H1 (cell line): ENCODE results near the gene NMRK2. TPM values are rescaled to one million over a fixed set of nuclear protein-coding genes. Genes with fewer than 3 reads are reported as not detected.

Experiments used
- CTCF ChIA-PET: fragments of 300-600 bp; sonication (Branson Sonifier 250); formaldehyde crosslinking; loops from one replicate; lab custom pipeline; 2021; ENCODE audit not compliant: partially characterized antibody; lab: Charles Lee
- POLR2A ChIA-PET: fragments of 300-600 bp; sonication (Branson Sonifier 250); formaldehyde crosslinking; loops from one replicate; lab custom pipeline; 2021; ENCODE audit warnings: inconsistent platforms; ENCODE audit not compliant: partially characterized antibody; lab: Charles Lee
- DNase-seq, 2 experiments: peaks; one replicate each; pipeline versions ENCODE4 v3.0.0 to v3.0.0-alpha.2; 2010 to 2022; ENCODE audit warnings: low spot score in 2 of 2, low read depth in 1 of 2, mixed read lengths in 1 of 2
- FAIRE-seq: peaks from 2 replicates; lab custom pipeline; 2011; peaks lifted over from hg19 to GRCh38; lab: Jason Lieb, UNC
- H2AFZ ChIP-seq: 2 replicates; pipeline ENCODE4 v1.8.1; 2012; ENCODE audit warnings: low read length, inconsistent platforms
- H2AK5ac ChIP-seq: 2 replicates; pipeline ENCODE4 v1.6.1; 2013; ENCODE audit warnings: low read depth, low read length
- H2BK120ac ChIP-seq: replicated peaks from 2 replicates; pipeline ENCODE3; 2013; ENCODE audit warnings: low read depth, low read length, inconsistent platforms
- H2BK12ac ChIP-seq: 2 replicates; pipeline ENCODE4 v1.6.1; 2013; ENCODE audit warnings: low read depth, low read length
- H2BK15ac ChIP-seq: 2 replicates; pipeline ENCODE4 v1.6.1; 2013; ENCODE audit warnings: low read length
- H2BK20ac ChIP-seq: 2 replicates; pipeline ENCODE4 v1.6.1; 2013; ENCODE audit warnings: low read length
- H2BK5ac ChIP-seq: 2 replicates; pipeline ENCODE4 v1.6.1; 2013; ENCODE audit warnings: low read depth, low read length
- H3K14ac ChIP-seq: 2 replicates; pipeline ENCODE4 v1.6.1; 2013; ENCODE audit warnings: inconsistent platforms; ENCODE audit not compliant: insufficient read length
- H3K18ac ChIP-seq: 2 replicates; pipeline ENCODE4 v1.6.1; 2013; ENCODE audit warnings: low read length; ENCODE audit errors: extremely low read depth
- H3K23ac ChIP-seq: 2 replicates; pipeline ENCODE4 v1.6.1; 2013; ENCODE audit warnings: inconsistent platforms; ENCODE audit not compliant: insufficient read length
- H3K23me2 ChIP-seq: 2 replicates; pipeline ENCODE4 v1.6.1; 2013; ENCODE audit warnings: low read depth, low read length
- H3K27ac ChIP-seq: 2 replicates; pipeline ENCODE4 v1.6.1; 2011; ENCODE audit warnings: low read depth, low read length, inconsistent platforms
- H3K27me3 ChIP-seq, 4 experiments: replicated peaks in 1 of 4; 1 replicate in 1 of 4; 2 replicates in 3 of 4; pipeline versions ENCODE4 v1.6.1 to v1.8.1; 2011 to 2013; ENCODE audit warnings: low read length in 3 of 4, mild to moderate bottlenecking in 3 of 4, inconsistent platforms in 2 of 4, mixed read lengths in 2 of 4, moderate library complexity in 1 of 4; ENCODE audit not compliant: control insufficient read depth in 3 of 4, insufficient read depth in 3 of 4; ENCODE audit errors: extremely low read depth in 1 of 4
- H3K36me3 ChIP-seq, 4 experiments: 2 replicates each; pipeline versions ENCODE4 v1.6.1 to v1.8.1; 2011 to 2013; ENCODE audit warnings: mild to moderate bottlenecking in 4 of 4, low read length in 3 of 4, moderate library complexity in 2 of 4, control low read depth in 1 of 4, inconsistent platforms in 1 of 4; ENCODE audit not compliant: insufficient read depth in 4 of 4, control insufficient read depth in 2 of 4
- H3K4ac ChIP-seq: replicated peaks from 2 replicates; pipeline ENCODE3; 2013; ENCODE audit warnings: low read length, low read depth, mixed read lengths, inconsistent platforms; ENCODE audit not compliant: insufficient read length
- H3K4me1 ChIP-seq, 4 experiments: replicated peaks in 1 of 4; 1 replicate in 1 of 4; 2 replicates in 3 of 4; pipeline versions ENCODE4 v1.6.1 to v1.8.1; 2011 to 2013; ENCODE audit warnings: low read length in 3 of 4, inconsistent platforms in 2 of 4, mixed read lengths in 1 of 4; ENCODE audit not compliant: insufficient read depth in 4 of 4, control insufficient read depth in 3 of 4
- H3K4me2 ChIP-seq, 2 experiments: 2 replicates each; pipeline versions ENCODE4 v1.6.1 to v1.8.1; 2011 to 2013; ENCODE audit warnings: low read depth in 2 of 2, low read length in 2 of 2, control low read depth in 1 of 2, inconsistent platforms in 1 of 2, mild to moderate bottlenecking in 1 of 2; ENCODE audit not compliant: insufficient read depth in 1 of 2
- H3K4me3 ChIP-seq, 4 experiments: fragments of 200-600, 300-600 bp in 1 of 4; sonication (generic), shearing (Covaris generic), sonication (Bioruptor Twin) in 1 of 4; 2 replicates each; pipeline versions ENCODE4 v1.5.1 to v1.8.1; 2011 to 2016; ENCODE audit warnings: low read length in 4 of 4, low read depth in 3 of 4, control low read depth in 2 of 4, inconsistent platforms in 2 of 4, mild to moderate bottlenecking in 2 of 4, mixed read lengths in 1 of 4, moderate library complexity in 1 of 4; ENCODE audit not compliant: insufficient read depth in 2 of 4; ENCODE audit errors: extremely low read depth in 1 of 4
- H3K56ac ChIP-seq: replicated peaks from 2 replicates; pipeline ENCODE3; 2013; ENCODE audit warnings: low read depth, mild to moderate bottlenecking, mixed read lengths, low read length, inconsistent platforms; ENCODE audit not compliant: insufficient read length
- H3K79me1 ChIP-seq: 2 replicates; pipeline ENCODE4 v1.6.1; 2013; ENCODE audit warnings: low read depth, low read length, control low read depth
- H3K79me2 ChIP-seq, 2 experiments: 2 replicates each; pipeline versions ENCODE4 v1.6.1 to v1.8.1; 2012 to 2013; ENCODE audit warnings: low read length in 2 of 2, mild to moderate bottlenecking in 2 of 2, inconsistent platforms in 1 of 2; ENCODE audit not compliant: insufficient read depth in 2 of 2, control insufficient read depth in 1 of 2
- H3K9ac ChIP-seq, 4 experiments: replicated peaks in 1 of 4; 1 replicate in 1 of 4; 2 replicates in 3 of 4; pipeline versions ENCODE4 v1.6.1 to v1.8.1; 2011 to 2013; ENCODE audit warnings: low read depth in 3 of 4, low read length in 3 of 4, control low read depth in 2 of 4, mild to moderate bottlenecking in 2 of 4, moderate library complexity in 2 of 4, inconsistent platforms in 1 of 4; ENCODE audit errors: extremely low read depth in 1 of 4
- H3K9me3 ChIP-seq, 2 experiments: 2 replicates each; pipeline versions ENCODE4 v1.6.1 to v1.8.1; 2012 to 2013; ENCODE audit warnings: mild to moderate bottlenecking in 2 of 2, moderate library complexity in 2 of 2, control low read depth in 1 of 2, inconsistent platforms in 1 of 2, low read depth in 1 of 2, low read length in 1 of 2, mixed read lengths in 1 of 2; ENCODE audit not compliant: insufficient read depth in 2 of 2
- H4K20me1 ChIP-seq, 2 experiments: replicated peaks in 1 of 2; 2 replicates each; pipeline versions ENCODE3 to v1.8.1; 2011 to 2013; ENCODE audit warnings: inconsistent platforms in 2 of 2, low read length in 2 of 2, mild to moderate bottlenecking in 1 of 2; ENCODE audit not compliant: insufficient read depth in 2 of 2, control insufficient read depth in 1 of 2
- H4K5ac ChIP-seq: 2 replicates; pipeline ENCODE4 v1.6.1; 2013; ENCODE audit warnings: low read length, low read depth, mixed read lengths, inconsistent platforms; ENCODE audit not compliant: insufficient read length
- H4K8ac ChIP-seq: 2 replicates; pipeline ENCODE4 v1.8.0; 2013; ENCODE audit warnings: mild to moderate bottlenecking, moderate library complexity, low read length, inconsistent platforms; ENCODE audit not compliant: insufficient read depth; ENCODE audit errors: extremely low read depth
- H4K91ac ChIP-seq: replicated peaks from 2 replicates; pipeline ENCODE3; 2013; ENCODE audit warnings: low read length, mixed read lengths, inconsistent platforms; ENCODE audit not compliant: insufficient read length
- HDAC2 ChIP-seq, 2 experiments: fragments of 300-600 bp in 1 of 2; sonication (generic) in 1 of 2; IDR thresholded peaks; 2 replicates each; pipeline ENCODE4 v1.6.1; 2011 to 2012; ENCODE audit warnings: low read depth in 2 of 2, low read length in 2 of 2, mild to moderate bottlenecking in 2 of 2, moderate library complexity in 2 of 2, borderline replicate concordance in 1 of 2, inconsistent platforms in 1 of 2
- RAD21 ChIP-seq, 2 experiments: IDR thresholded peaks in 1 of 2; conservative IDR thresholded peaks in 1 of 2; 2 replicates each; pipeline ENCODE4 v1.6.1; 2011; ENCODE audit warnings: low read depth in 2 of 2, low read length in 2 of 2, improper control_type of control experiment in 1 of 2, inconsistent platforms in 1 of 2, mild to moderate bottlenecking in 1 of 2, moderate library complexity in 1 of 2
- whole genome bisulfite sequencing, 2 experiments: shearing (Covaris generic) in 1 of 2; methylation state at CpG; one replicate each; pipeline versions ENCODE4 v1.1.6 to v1.1.7; 2013 to 2015; ENCODE audit warnings: low lambda C conversion rate in 2 of 2, mixed read lengths in 2 of 2, inconsistent platforms in 1 of 2, low coverage in 1 of 2, missing lambda C conversion rate in 1 of 2; ENCODE audit not compliant: insufficient replicate concordance in 2 of 2, insufficient coverage in 1 of 2, insufficient read length in 1 of 2; ENCODE audit errors: extremely low coverage in 1 of 2, missing lambda C conversion rate in 1 of 2; 5-methylcytosine and 5-hydroxymethylcytosine counted together
- polyA plus RNA-seq, 7 experiments: library from polyadenylated mRNA; depleted of rRNA in 3 of 7; stranded (reverse) in 5 of 7; unstranded in 2 of 7; fragments of >200 nt in 5 of 7; fragments of 200-250 nt in 2 of 7; gene quantifications; 1 replicate in 5 of 7; 2 replicates in 1 of 7; 4 replicates in 1 of 7; pipeline versions ENCODE4 v1.2.1 to v1.2.3, GENCODE V29; 2011 to 2013; ENCODE audit warnings: missing spikeins in 2 of 7, mixed read lengths in 2 of 7
- total RNA-seq: library from RNA; stranded (reverse); fragmentation: NEBNext Ultra II Directional; extraction: Animal tissue kit (Norgen Biotek cat#: 25700); gene quantifications from 2 replicates; pipeline ENCODE4 v1.2.1, GENCODE V29; 2021

NMRK2 gene
- total and polyA plus RNA-seq, 2 of the 8 experiments (the other 6 are each of a cell fraction or from before 2014, with no cell fraction given): 87.4 to 206 TPM

- H2BK5ac ChIP-seq: no peak overlapping the region
- H3K4me3 ChIP-seq: no peak overlapping the region
- H2BK12ac ChIP-seq: no peak overlapping the region
- no peak overlapping the region for H2BK20ac ChIP-seq
- ChIA-PET POLR2A (interaction anchor here (0.8 kb wide), 1 partner anchor 72 kb away, joined by 3 read pairs; no protein-coding TSS in a partner anchor), CTCF (no interaction called here)
- no peak overlapping the region for H3K4me2 ChIP-seq
- TF ChIP-seq RAD21 (IDR thresholded peaks at IDR 0.05 in 1 of 2, conservative IDR thresholded peaks at IDR 0.05 in 1 of 2; ENCODE audit: low read depth in 2 of 2, low read length in 2 of 2): no peak
- no peak for TF ChIP-seq HDAC2 (IDR thresholded peaks at IDR 0.05; ENCODE audit: borderline replicate concordance in 1 of 2, low read depth in 2 of 2, low read length in 2 of 2)
- no peak overlapping the region for H3K18ac ChIP-seq
- WGBS, 2 experiments: 98% methylated on average over 6 of the region's 14 CpGs; no CpG with 5 or more reads in 1 of the 2 experiments
- H3K56ac ChIP-seq: no peak overlapping the region
- no peaks in the 10 kb centered on the region for H3K4me1 ChIP-seq
- no peak overlapping the region for H3K9ac ChIP-seq
- no peaks in the 10 kb centered on the region for H3K23me2 ChIP-seq
- H4K5ac ChIP-seq: no peak overlapping the region
- no peak overlapping the region for H3K27ac ChIP-seq
- H2AFZ ChIP-seq: no peak overlapping the region
- no peaks in the 10 kb centered on the region for H3K27me3 ChIP-seq
- H3K4ac ChIP-seq: no peak overlapping the region
- H3K14ac ChIP-seq: no peak overlapping the region
- H3K36me3 ChIP-seq: peaks cover 7 to 43% (median 26%) of the 10 kb centered on the region in 4 experiments
- peak overlapping the region; percentile 51; the same call in 1 of the 2 replicates for H4K8ac ChIP-seq
- no peak overlapping the region for H4K91ac ChIP-seq
- no peaks in the 10 kb centered on the region for H3K79me1 ChIP-seq
- H3K23ac ChIP-seq: no peak overlapping the region
- peaks cover 0 to 3% of the 10 kb centered on the region in 2 experiments for H4K20me1 ChIP-seq
- H2BK15ac ChIP-seq: no peak overlapping the region
- H2BK120ac ChIP-seq: no peak overlapping the region
- no peaks in the 10 kb centered on the region for H3K79me2 ChIP-seq
- H3K9me3 ChIP-seq: peaks cover 11 to 16% of the 10 kb centered on the region in 2 experiments
- no peak for FAIRE-seq
- no peak for DNase-seq
- H2AK5ac ChIP-seq: no peak overlapping the region
Observed at GRCh38 chr19:3908266-3909054, 24.4 kb upstream of the NMRK2 start.
